DMS153 treated with DMSO at 0.1 percent for 48 hours (cell line): ENCODE data around the gene CCDC142.

Source experiments
- DNase-seq: peaks from one replicate; lab custom pipeline; 2025; ENCODE audit not compliant: unreplicated experiment; lab: John Stamatoyannopoulos, UW

The CCDC142 gene

GRCh38 chr2:74482801-74483674 lies at the start of gene CCDC142, which contains the start of gene TTC31:
TSS of gene CCDC142 (minus strand) at chr2:74482998. CDS start at chr2:74482837, 161 bp downstream.
TSS of gene TTC31 (plus strand) at chr2:74483081. CDS start at chr2:74483096, 15 bp downstream.
- DNase-seq = peak; percentile 98

- no peak for DNase-seq
Measured at GRCh38 chr2:74532222-74532621, 49.4 kb upstream of the CCDC142 start.

GRCh38 chr2:74531666-74532065 lies 48.9 kb upstream of the CCDC142 start:
- no peak for DNase-seq

- DNase-seq = no peak
Measured at GRCh38 chr2:74530239-74531187, 47.7 kb upstream of the CCDC142 start.

DNA sequence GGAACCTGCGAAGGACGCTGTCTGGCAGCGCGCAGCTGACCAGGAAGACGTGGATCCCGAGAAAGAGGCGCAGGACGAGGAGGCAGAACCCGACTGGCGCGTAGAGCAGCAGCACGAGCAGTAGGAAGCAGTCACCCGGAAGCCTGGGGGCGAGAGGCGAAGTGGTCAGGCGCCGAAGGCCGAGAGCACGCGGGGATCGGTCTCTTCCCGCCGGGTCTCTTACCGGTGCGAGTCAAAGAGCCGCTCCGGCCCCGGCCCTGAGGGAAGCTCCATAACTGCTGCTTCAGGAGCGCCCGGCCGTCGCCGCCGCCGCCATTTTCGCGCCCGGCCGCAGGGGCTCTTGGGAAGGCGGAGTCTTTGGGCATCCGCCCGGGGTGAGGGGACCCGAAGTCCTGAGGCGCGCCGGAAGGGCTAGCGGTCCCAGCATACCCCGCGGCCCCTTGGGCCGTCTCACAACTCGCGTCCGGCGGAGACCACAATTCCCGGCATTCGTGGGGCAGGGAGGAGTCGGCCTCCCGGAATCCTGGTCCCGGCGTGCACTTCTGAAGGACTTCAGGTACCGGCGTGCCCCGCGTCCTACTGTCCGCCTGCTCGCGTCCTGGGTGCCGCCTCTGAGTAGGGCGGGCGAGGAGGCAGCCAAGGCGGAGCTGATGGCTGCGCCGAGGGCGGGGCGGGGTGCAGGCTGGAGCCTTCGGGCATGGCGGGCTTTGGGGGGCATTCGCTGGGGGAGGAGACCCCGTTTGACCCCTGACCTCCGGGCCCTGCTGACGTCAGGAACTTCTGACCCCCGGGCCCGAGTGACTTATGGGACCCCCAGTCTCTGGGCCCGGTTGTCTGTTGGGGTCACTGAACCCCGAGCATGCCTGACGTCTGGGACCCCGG lies 46.8 kb upstream of the CCDC142 start, which contains the start of the genes AUP1 and HTRA2:
Gene AUP1, minus strand, starts transcription at position 350 of the 882 bp plus-strand sequence. Its CDS starts 77 bp downstream, at position 273.
Gene HTRA2, plus strand, starts transcription at position 577 of the 882 bp plus-strand sequence. Its CDS starts 74 bp downstream, at position 651.
- DNase-seq = peak; percentile 90

GRCh38 chr2:74528600-74529356 lies 46.0 kb upstream of the CCDC142 start:
- DNase-seq = no peak

- no peak for DNase-seq
Measured at GRCh38 chr2:74527741-74528140, 44.9 kb upstream of the CCDC142 start.

- no peak for DNase-seq
Measured at GRCh38 chr2:74526649-74527230, 43.9 kb upstream of the CCDC142 start.

DNA sequence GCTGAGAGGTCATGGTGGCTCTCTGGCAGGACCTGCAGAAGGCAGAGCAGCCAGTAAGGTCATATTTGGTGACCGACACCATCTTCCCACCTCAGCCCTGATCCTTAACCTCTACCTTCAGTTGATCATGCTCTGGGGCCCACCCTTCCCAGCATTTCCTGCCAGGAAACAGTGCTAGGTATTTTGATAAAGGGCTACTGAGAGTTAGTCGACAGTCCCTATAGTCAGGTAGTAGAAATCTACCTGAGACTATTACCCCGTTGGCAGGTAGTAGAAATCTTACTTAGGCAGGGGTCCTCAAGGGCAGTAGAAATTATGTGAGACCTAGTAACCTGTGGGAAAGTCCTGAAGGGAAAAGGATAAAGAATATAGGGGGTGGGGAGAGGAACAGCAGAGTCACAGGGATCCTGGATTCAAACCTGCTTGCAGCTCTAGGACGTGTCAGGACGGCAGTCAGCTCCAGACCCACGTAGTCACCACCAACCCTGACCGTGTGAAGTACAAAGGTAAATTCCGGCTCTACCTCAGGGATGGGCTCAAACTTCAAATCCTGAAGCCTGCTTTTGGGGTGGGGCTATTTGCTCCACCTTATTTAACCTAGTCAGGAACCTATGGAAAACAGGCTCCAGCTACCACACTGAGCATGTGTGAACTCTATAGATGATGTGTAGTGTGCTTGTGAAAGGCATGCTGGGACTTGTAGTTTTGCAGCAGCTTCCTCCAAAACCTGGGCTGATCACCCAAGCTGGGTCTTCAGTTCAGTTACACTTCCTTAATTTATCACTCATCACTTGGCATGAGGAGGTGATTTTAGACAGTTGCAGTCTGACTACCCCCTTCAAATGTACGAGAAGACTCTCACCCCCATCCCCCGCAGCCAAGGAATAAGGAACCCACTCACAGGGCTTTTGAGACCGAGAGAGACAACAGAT lies 43.2 kb upstream of the CCDC142 start, which contains the start of gene DQX1:
Gene DQX1, minus strand, starts transcription at position 515 of the 932 bp plus-strand sequence. Its CDS starts 502 bp downstream, at position 13.
- no peak for DNase-seq

DNA sequence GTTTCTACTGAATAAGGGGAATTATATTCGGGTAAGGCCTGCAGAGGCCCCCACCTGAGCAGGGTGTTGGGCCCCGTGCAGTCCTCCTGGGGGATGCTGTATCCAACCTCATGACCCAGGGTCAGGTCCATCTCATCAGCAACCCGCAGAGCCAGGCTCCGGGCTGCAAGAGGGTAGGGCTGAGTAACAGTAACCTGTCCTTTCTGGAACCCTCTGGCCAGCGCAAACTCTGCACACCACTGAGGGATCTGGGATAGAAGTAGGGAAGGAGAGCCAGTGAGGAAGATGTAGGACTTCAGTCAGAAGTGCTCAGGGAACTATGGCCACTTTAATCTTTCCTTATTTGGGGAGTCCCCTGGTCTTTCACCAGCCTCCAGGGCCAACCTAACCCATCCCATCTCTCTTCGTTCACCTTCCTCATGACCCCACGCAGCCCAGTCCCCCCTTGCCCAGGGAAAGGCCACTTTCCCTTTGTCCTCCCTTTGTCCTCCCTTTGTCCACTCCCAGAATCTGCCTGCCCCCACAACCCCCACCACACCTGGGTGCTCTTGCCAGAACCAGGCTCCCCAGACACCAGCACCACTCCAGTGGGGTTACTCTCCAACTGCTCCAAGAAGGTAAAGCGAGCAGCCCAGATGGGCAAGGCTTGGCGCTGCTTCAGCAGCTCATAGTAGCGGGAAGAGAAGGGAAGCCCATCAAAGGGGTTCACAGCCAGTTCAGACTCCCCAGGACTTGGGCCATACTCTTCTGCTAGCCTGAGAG lies 42.3 kb upstream of the CCDC142 start:
- DNase-seq = no peak

DNA sequence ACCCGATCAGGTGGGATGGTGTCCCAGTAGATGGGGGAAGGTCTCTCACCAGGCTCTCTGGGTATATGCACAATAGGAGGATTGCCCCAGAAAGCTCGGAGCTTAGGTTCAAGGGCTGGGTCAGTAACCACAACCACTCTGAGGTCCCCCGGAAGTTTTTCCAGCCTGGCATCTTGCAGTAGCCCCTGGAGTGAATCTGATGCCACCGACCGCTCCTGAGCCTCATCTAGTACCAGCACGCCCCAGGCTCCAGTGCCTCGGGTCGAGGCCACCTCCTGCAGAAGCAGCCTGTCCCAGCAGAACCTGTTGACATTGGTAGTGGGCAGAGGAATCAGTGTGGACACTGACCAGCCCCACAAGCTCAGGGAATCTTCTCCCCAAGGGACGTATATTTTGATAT lies 41.2 kb upstream of the CCDC142 start:
- DNase-seq = no peak

- no peak for DNase-seq
Measured at GRCh38 chr2:74522516-74522915, 39.7 kb upstream of the CCDC142 start.

DNA sequence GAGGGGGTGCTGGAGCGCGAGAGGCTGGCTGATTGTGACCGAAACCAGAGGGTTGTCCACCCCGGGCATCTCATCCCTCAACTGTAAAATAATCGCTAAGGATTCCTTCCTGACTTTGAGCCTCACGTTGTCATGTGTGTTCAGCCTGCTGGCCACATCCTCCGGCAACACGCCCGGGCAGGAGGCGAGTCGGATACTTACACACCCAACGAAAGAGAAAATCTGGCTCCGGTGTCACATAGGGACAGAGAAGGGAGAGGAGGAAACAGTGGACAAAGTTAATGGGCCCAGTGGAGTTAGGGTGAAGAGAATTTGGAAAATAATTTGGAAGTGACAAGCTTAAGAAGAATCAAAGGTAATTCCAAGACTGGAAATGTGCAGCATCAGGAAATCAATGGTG lies 33.9 kb upstream of the CCDC142 start:
- no peak for DNase-seq

DNA sequence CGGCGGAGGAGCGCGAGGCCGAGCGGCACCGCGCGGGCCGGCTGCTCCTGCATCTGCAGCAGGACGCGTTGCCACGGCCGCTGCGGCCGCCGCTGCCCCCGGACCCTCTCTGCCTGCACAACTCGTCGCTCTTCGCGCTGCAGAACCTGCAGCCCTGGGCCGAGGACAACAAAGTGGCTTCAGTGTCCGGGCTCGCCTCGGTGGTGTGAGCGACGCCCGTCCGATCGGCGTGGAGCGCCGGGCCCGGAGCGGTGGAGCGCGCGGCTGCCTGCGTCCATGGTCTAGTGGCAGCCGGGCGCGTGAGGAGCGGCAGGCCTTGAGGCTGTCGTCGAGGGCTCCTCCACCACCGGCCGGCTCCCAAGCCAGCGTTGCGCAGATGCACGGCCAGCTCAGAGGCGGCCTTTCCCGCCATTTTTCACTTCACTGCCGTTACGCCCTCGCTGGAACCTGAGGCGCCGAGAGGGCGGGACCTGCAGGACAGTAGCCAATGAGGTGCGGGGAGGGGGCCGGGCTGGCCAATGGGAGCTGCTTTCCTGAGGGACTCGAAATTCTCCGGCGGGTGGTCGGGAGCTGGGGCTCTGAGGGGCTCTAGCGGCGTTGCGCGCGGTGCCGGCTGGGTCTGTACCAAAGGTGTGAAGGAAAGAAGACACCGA lies 33.3 kb upstream of the CCDC142 start:
- no peak for DNase-seq

DNA sequence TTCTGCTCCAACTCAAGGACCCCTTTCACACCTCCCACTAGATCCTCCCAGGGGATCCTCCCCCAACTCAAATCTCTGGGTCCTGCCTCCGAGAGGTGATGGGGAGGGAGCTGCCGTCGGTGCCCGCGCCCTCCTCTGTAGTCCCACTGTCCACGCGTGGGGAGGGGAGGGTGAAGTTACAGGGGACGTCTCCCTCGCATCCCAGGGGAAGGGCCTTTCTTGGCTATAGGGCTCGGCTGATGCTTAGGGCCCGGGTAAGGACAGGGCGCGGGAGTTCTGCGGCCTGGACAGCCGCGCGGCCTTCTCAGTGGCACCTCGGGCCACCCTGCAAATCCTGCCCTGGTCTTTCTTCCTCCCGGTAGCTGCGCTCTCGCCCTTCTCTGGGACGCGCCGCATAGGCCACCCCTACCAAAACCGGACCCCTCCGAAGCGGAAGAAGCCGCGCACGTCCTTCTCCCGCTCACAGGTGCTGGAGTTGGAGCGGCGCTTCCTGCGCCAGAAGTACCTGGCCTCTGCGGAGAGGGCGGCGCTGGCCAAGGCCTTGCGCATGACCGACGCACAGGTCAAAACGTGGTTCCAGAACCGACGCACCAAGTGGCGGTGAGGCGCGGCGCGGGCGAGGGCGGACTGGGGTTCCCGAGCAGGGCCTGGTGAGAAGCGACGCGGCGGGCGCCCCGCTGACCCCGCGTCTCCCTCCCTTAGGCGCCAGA lies 32.6 kb upstream of the CCDC142 start:
- DNase-seq = no peak
